HG03135 (cell line): ENCODE measurements around the gene ITPR2.
A peak's percentile ranks its signal among the peaks of the same experiment; 100 is the strongest.

Source experiments
- ATAC-seq: cut with Tn5 transposase; IDR thresholded peaks from one replicate; pipeline ENCODE4 v1.9.1; 2021; ENCODE audit warnings: mild to moderate bottlenecking, moderate library complexity; ENCODE audit not compliant: unreplicated experiment

Gene ITPR2

DNA sequence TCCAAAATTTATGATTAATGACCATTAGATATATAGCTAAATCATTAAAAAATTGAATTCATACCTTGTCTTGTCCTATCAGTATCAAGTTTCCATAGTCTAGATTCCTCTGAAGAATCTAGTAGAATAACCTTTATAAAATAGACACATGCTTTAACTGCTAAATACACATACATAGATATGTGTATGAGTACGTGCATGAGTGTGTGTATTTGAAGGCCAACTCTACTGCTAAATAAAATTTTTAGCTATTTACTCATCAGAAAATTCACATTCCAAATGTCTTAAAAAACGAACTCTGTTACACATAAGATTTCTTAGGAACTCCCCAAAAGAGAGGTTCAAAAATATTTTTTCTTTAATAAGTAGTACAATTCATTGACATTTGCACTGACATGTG, 404.6 kb downstream of the ITPR2 start:
- ATAC-seq, result no peak

GRCh38 chr12:26426652-26427051, 406.3 kb downstream of the ITPR2 start:
- no peak for ATAC-seq

DNA sequence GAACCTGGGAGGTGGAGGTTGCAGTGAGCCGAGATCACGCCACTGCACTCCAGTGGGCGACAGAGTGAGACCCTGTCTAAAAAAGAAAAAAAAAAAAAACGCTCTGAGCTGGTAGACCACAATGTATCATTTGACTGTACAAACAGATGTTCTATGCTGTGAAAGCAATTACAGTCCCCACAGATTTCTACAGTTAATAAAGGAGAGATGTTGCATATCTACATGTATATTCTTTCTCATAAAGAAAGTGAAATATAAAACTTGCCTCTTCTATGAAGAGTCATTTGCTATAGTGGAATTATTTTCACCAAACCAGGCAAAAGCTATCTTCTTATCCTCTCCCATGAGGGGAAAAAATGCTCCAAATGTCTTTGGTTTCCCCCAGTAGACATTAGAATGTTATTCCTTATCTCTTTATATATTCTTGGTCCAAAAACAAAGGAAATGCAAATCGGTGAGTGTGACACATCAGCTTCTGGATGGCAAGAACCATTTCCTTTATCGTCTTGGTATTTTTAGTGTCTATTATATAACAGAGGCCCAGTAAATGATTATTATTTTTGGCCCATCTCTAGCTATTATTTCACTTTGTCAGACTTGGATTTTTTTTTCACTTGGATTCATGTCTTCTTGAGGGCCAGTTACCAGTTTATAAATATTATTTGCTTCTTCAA, 407.3 kb downstream of the ITPR2 start:
- ATAC-seq, result peak; percentile 73

GRCh38 chr12:26422839-26423398, 410.1 kb downstream of the ITPR2 start:
- ATAC-seq, result peak; percentile 52

GRCh38 chr12:26416550-26416949, 416.4 kb downstream of the ITPR2 start:
- ATAC-seq, result no peak

- ATAC-seq, result no peak
Observed at GRCh38 chr12:26410689-26411088, 422.3 kb downstream of the ITPR2 start.

- no peak for ATAC-seq
Observed at GRCh38 chr12:26406813-26407212, 426.2 kb downstream of the ITPR2 start.

- ATAC-seq, result no peak
Observed at GRCh38 chr12:26406391-26406790, 426.6 kb downstream of the ITPR2 start.

GRCh38 chr12:26403601-26404000, 429.4 kb downstream of the ITPR2 start:
- no peak for ATAC-seq

DNA sequence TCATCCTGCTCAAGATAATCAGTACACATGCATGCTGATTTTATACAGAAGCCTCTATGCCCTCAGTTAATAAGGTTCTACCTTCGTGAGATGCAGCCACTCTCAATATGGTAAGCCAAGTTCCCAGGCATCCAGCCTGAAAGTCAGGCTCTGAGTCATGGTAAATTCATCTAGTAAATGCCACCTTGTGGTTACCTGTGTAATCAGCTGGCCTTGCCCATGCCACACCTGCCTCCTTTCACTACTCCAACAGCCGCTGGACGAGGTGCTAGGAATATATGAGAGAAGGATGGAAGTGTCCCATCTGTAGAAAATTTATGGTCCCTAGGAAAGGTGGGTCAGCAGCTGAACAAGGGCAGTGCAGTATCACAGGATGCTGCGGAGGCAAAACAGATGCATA, 430.3 kb downstream of the ITPR2 start:
- no peak for ATAC-seq

- ATAC-seq, result no peak
Observed at GRCh38 chr12:26401874-26402273, 431.1 kb downstream of the ITPR2 start.

DNA sequence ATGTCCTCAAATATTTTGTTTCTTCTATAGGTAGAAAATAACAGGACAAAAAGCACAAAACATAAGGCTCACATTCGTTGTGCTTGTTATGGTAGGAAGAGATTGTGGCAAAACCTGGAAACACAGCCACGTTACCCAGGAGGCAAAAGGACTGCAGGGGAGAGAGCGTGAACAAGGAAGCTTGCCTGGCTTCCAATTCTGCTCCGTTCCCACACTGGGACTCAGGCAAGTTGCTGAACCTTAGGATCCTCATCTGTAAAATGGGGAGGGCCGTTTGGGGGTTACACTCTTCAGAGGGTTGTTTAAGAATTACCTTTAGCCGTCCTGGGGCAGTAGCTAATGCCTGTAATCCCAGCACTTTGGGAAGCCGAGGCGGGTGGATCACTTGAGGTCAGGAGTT, 432.4 kb downstream of the ITPR2 start:
- no peak for ATAC-seq

- no peak for ATAC-seq
Observed at GRCh38 chr12:26399381-26399780, 433.6 kb downstream of the ITPR2 start.

DNA sequence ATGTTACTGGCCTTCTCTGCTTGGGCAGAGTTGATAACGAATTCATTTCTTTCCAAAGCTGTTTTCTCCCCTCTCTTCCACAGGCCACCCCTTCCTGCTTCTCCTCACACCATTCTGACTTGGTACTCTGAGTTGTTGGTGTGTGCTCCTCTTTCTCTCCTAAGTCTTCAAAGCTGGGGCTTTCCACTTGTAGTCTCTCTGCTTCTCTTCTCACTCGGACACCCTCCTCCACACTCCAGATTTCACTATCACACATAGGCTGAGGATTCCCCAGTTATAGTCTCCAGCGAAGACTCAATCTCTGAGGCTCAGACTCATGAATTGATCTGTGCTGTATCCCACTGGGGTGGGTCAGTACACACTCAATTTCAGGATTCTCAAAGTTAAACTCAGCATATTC, 436.6 kb downstream of the ITPR2 start:
- ATAC-seq, result no peak

DNA sequence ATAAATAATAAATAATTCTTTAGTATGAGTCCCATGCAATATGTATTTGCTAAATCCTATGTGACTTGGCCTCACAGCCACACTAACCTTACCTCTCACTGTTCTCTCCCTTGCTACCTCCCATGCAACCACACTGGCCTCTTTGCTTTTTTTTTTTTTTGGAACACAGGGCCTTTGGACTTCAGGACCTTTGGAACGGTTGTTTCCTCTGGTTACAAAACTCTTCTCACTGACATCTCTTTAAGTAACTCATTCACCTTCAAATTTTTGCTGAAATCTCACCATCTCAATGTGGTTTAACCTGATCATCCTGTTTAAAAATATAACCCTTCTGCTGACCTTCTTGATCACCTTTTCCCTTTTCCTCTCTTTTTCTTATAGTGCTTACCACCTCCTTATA, 443.7 kb downstream of the ITPR2 start:
- no peak for ATAC-seq

DNA sequence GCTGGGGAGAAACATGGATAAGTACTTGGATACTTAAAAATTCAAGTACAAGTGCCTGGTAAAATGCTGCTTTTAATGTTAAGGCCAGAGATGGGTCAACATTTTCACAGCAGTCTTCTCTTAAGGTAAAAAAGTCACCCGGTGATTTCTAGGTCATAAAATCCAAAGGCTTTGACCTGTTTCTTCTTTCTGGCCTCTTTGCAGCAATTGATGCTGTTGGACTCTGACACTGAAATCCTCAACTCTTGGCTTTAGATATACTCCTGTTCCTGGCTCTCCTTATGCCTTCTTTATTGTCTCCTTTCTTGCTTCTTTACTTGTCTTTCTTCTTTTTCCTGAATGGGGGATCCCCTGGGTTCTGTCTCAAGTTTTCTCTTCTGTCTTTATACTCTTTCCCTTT, 448.5 kb downstream of the ITPR2 start:
- ATAC-seq, result no peak

DNA sequence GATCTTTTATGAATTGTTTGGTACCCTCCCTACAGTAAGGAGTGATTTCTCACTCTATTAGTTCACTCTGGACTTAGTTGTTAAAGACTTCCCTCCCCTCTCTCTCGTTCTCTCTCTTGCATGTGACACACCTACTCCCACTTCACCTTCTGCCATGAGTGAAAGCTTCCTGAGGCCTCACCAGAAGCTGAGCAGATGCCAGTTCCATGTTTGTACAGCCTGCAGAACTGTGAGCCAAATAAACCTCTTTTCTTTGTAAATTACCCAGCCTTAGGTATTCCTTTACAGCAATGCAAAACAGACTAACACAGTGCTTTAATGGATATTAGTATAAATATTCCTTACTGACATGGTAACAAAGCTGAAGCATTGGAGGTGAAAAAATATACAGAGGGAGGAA, 450.0 kb downstream of the ITPR2 start:
- ATAC-seq, result no peak

DNA sequence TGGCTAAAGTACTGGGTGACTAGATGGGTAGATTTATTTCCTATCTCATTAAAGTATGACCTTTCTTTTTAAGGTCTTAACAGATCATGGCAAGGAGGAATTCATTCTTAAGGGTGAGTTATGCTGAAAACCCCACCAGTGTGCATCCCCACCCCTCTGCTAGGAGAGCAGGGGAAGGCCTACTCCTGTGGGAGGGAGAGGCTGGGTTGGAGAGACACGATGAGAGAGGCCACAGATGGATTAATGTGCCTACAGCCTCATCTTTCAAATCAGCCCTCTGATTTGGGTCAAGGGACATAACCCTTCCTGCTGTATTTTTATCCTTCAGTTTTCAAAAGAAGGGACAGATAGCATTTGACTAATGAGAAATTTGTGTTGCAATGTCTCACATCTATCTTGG, 452.1 kb downstream of the ITPR2 start:
- ATAC-seq, result no peak

DNA sequence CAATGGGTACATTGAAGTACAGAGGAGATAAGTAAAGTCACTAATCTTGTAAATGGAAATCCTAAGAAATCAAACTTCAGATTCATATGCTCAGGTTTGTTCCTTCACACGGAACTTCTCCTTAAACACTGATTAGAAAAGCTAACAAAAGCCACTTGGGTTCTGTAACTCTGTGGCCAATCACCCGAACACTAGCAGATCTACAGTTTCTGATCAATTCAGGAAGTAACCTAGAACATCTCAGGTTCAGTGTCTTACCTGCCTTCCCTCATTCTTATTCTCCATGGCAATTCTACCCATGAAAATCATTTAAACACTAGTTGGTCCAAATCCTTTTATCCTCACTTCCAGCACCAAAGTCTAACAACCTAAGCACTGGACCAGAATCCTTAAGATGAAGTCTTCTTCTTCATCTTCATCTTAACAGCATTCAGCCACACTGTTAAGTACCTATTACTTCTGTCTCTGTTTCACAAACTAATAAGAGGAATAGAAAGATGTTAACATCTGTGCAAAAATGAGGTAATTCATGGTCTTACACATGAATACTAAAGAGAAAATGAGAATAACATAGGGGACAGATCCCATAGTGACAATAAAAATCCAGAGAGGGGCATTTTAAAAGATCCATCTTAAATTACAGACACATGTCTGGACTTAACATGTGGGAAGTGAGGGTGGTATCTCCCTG, 453.1 kb downstream of the ITPR2 start:
- ATAC-seq, result no peak

- no peak for ATAC-seq
Observed at GRCh38 chr12:26378711-26379110, 454.3 kb downstream of the ITPR2 start.

DNA sequence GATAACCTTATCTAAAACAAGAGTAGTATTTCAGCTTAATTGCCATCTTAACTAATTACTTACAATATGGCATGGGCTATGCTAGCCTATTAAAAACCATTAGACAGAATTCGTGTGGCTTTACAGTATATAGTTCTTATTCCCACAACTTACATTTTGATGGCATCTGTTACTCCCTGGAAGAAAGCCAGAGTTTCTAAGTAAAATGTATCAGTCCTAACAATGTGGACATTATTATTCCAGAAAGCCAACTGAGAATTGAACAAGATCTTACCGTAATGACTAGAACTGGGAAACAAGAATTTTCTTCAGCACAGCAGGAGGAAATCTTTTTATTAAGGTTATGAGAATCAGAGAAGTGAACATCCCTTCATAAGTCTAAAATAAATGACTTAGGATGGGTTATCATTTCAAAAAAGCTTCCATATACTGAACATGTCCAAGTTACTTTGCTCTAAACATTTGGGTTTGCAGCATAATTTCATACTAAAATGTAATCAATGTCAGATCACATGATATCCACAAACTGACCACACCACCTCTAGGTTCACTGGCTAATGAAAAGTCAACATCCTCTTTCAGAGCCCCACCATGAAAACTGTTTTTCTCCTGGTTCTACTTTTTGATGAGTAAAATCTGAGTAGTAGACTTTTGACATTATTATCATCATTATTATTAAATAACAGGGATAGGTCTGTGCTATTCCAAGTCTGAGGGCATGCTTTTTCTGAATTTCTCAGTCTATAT, 457.9 kb downstream of the ITPR2 start:
- no peak for ATAC-seq
